Esophagus squamous epithelium (tissue), 4 donors: Measurements from ENCODE around the gene MIA3.

Experiments used
- CTCF ChIP-seq, 6 experiments: fragments of 450-650 bp in 4 of 6; fragments of 200-600 bp in 2 of 6; sonication (generic) in 2 of 6; IDR thresholded peaks; one replicate each; pipeline ENCODE4 v1.5.1; 2016 to 2019; ENCODE audit warnings: antibody characterized with exemption in 6 of 6, mild to moderate bottlenecking in 4 of 6, moderate library complexity in 4 of 6
- POLR2A ChIP-seq, 4 donors: fragments of 450-650 bp; IDR thresholded peaks; one replicate each; pipeline ENCODE4 v1.6.1; 2017; ENCODE audit warnings: antibody characterized with exemption in 4 of 4, mild to moderate bottlenecking in 4 of 4, moderate library complexity in 3 of 4

DNA sequence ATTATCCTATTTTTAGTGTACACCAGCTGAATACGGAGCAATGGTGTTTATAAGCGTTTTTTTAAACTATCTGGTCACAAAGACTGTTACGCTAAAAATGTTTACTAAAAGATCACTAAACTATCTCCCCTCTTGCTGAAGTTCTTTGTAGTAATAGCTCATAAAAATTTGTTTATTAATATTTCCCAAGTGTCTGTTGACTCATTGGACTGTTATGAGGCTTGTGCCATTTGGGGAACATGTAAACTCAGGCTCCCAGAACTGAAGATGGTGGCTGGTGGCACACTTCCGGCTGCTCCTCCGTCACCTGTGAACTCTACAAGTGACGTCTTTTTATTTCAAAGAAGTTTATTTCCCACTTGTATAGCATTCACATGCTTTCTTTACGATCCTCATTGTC, 48.1 kb downstream of the MIA3 start:
- TF ChIP-seq CTCF (IDR thresholded peaks at IDR 0.05), result no peak
- TF ChIP-seq POLR2A (IDR thresholded peaks at IDR 0.05), result no peak
